ENCODE data around the gene FRMPD4. TPM values are rescaled to one million over a fixed set of nuclear protein-coding genes. Genes with fewer than 3 reads are reported as not detected.

The FRMPD4 gene
- total and polyA plus RNA-seq, 2 donors from 2014 or later, result not detected

DNA sequence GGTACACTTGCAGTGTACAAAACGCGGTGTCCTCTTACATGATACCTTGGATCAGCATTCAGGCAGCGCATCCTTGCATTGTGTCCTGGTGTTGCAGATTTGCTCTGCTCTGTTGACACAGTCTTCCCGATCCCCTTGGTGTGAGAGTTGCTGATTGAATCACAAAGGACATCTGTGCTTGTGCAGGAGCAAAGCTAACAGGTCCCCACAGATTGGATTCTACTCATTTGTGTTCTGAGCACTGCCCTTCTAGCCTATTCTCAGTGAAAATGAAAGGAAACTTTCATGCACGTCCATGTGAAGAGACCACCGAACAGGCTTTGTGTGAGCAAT lies 171.4 kb downstream of the FRMPD4 start:
- no peak overlapping the region for H3K27ac ChIP-seq (ENCODE audit: low read depth in 2 of 2, low read length in 2 of 2)
- H3K4me3 ChIP-seq (ENCODE audit: low read length in 3 of 3), result no peak overlapping the region
- H3K36me3 ChIP-seq (ENCODE audit: control insufficient read depth in 2 of 3, insufficient read depth in 3 of 3, low read length in 3 of 3), result no peaks in the 10 kb centered on the region
- H3K4me1 ChIP-seq (ENCODE audit: control insufficient read depth in 2 of 3, insufficient read depth in 2 of 3, low read depth in 1 of 3, low read length in 3 of 3), result no peaks in the 10 kb centered on the region
- H3K9ac ChIP-seq (ENCODE audit: low read length in 3 of 3), result no peak overlapping the region
- H3K9me3 ChIP-seq (ENCODE audit: control insufficient read depth in 2 of 3, insufficient read depth in 1 of 3, low read length in 3 of 3), result no peaks in the 10 kb centered on the region
- no peaks in the 10 kb centered on the region for H3K27me3 ChIP-seq (ENCODE audit: control insufficient read depth, insufficient read depth, low read length)
- TF ChIP-seq, protein P1, sequence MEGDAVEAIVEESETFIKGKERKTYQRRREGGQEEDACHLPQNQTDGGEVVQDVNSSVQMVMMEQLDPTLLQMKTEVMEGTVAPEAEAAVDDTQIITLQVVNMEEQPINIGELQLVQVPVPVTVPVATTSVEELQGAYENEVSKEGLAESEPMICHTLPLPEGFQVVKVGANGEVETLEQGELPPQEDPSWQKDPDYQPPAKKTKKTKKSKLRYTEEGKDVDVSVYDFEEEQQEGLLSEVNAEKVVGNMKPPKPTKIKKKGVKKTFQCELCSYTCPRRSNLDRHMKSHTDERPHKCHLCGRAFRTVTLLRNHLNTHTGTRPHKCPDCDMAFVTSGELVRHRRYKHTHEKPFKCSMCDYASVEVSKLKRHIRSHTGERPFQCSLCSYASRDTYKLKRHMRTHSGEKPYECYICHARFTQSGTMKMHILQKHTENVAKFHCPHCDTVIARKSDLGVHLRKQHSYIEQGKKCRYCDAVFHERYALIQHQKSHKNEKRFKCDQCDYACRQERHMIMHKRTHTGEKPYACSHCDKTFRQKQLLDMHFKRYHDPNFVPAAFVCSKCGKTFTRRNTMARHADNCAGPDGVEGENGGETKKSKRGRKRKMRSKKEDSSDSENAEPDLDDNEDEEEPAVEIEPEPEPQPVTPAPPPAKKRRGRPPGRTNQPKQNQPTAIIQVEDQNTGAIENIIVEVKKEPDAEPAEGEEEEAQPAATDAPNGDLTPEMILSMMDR (IDR thresholded peaks at IDR 0.05; ENCODE audit: borderline replicate concordance, extremely low read depth, insufficient read depth), result no peak
- intact Hi-C loops (cut with DNase I), result no loop called here
- no peak for FAIRE-seq
- DNase-seq, result no peak

- no peak for FAIRE-seq
- Histone ChIP-seq H3K9me3 (ENCODE audit: control insufficient read depth in 2 of 3, insufficient read depth in 1 of 3, low read length in 3 of 3) (no peaks in the 10 kb centered on the region), H3K9ac (ENCODE audit: low read length in 3 of 3) (no peak overlapping the region), H3K4me3 (ENCODE audit: low read length in 3 of 3) (no peak overlapping the region), H3K27ac (ENCODE audit: low read depth in 2 of 2, low read length in 2 of 2) (no peak overlapping the region), H3K36me3 (ENCODE audit: control insufficient read depth in 2 of 3, insufficient read depth in 3 of 3, low read length in 3 of 3) (no peaks in the 10 kb centered on the region), H3K4me1 (ENCODE audit: control insufficient read depth in 2 of 3, insufficient read depth in 2 of 3, low read depth in 1 of 3, low read length in 3 of 3) (no peaks in the 10 kb centered on the region), H3K27me3 (ENCODE audit: control insufficient read depth, insufficient read depth, low read length) (no peaks in the 10 kb centered on the region)
- TF ChIP-seq, protein P1 (IDR thresholded peaks at IDR 0.05; ENCODE audit: borderline replicate concordance, extremely low read depth, insufficient read depth), result no peak
- DNase-seq, result no peak
- intact Hi-C loops (cut with DNase I), result no loop called here
Measured at GRCh38 chrX:12314651-12315050, 176.4 kb downstream of the FRMPD4 start.

GRCh38 chrX:12315526-12315925 lies 177.3 kb downstream of the FRMPD4 start:
- Histone ChIP-seq H3K9ac (ENCODE audit: low read length in 3 of 3) (no peak overlapping the region), H3K36me3 (ENCODE audit: control insufficient read depth in 2 of 3, insufficient read depth in 3 of 3, low read length in 3 of 3) (no peaks in the 10 kb centered on the region), H3K4me1 (ENCODE audit: control insufficient read depth in 2 of 3, insufficient read depth in 2 of 3, low read depth in 1 of 3, low read length in 3 of 3) (no peaks in the 10 kb centered on the region), H3K4me3 (ENCODE audit: low read length in 3 of 3) (no peak overlapping the region), H3K27ac (ENCODE audit: low read depth in 2 of 2, low read length in 2 of 2) (no peak overlapping the region), H3K9me3 (ENCODE audit: control insufficient read depth in 2 of 3, insufficient read depth in 1 of 3, low read length in 3 of 3) (no peaks in the 10 kb centered on the region), H3K27me3 (ENCODE audit: control insufficient read depth, insufficient read depth, low read length) (no peaks in the 10 kb centered on the region)
- FAIRE-seq (no peak), DNase-seq (no peak)
- intact Hi-C loops (cut with DNase I), result no loop called here
- TF ChIP-seq, protein P1 (IDR thresholded peaks at IDR 0.05; ENCODE audit: borderline replicate concordance, extremely low read depth, insufficient read depth), result no peak

- H3K4me3 ChIP-seq (ENCODE audit: low read length in 3 of 3), result no peak overlapping the region
- intact Hi-C loops (cut with DNase I), result no loop called here
- FAIRE-seq (no peak), DNase-seq (no peak)
- TF ChIP-seq, protein P1 (IDR thresholded peaks at IDR 0.05; ENCODE audit: borderline replicate concordance, extremely low read depth, insufficient read depth), result no peak
- H3K9me3 ChIP-seq (ENCODE audit: control insufficient read depth in 2 of 3, insufficient read depth in 1 of 3, low read length in 3 of 3), result no peaks in the 10 kb centered on the region
- H3K4me1 ChIP-seq (ENCODE audit: control insufficient read depth in 2 of 3, insufficient read depth in 2 of 3, low read depth in 1 of 3, low read length in 3 of 3), result no peaks in the 10 kb centered on the region
- H3K27me3 ChIP-seq (ENCODE audit: control insufficient read depth, insufficient read depth, low read length), result no peaks in the 10 kb centered on the region
- no peak overlapping the region for H3K9ac ChIP-seq (ENCODE audit: low read length in 3 of 3)
- H3K36me3 ChIP-seq (ENCODE audit: control insufficient read depth in 2 of 3, insufficient read depth in 3 of 3, low read length in 3 of 3), result no peaks in the 10 kb centered on the region
- H3K27ac ChIP-seq (ENCODE audit: low read depth in 2 of 2, low read length in 2 of 2), result no peak overlapping the region
Measured at GRCh38 chrX:12319003-12319519, 180.8 kb downstream of the FRMPD4 start.
